Measurements from ENCODE around the gene SAMD11.
A peak's percentile ranks its signal among the peaks of the same experiment; 100 is the strongest.
"Not testable (repeated sequence)": the region's sequence is repeated elsewhere in the genome, so short reads cannot be mapped to it uniquely, and the experiment has no call there.

The SAMD11 gene

GRCh38 chr1:964691-965525 is 41.2 kb downstream of the SAMD11 start:
- no peak for DNase-seq (ENCODE audit: low read depth)

GRCh38 chr1:965526-966134 is 41.9 kb downstream of the SAMD11 start:
- DNase-seq (ENCODE audit: low read depth), result no peak

- no peak for DNase-seq (ENCODE audit: low read depth)
These were observed 42.5 kb downstream of the SAMD11 start, which contains the start of gene PLEKHN1 for GRCh38 chr1:966135-966703. Gene PLEKHN1, plus strand, starts transcription at chr1:966482. Its CDS starts 50 bp downstream, at chr1:966532.

GRCh38 chr1:966704-967300 is 43.1 kb downstream of the SAMD11 start:
- DNase-seq (ENCODE audit: low read depth), result peak; percentile 74

GRCh38 chr1:967466-968343 is 44.0 kb downstream of the SAMD11 start:
- DNase-seq (ENCODE audit: low read depth), result no peak

- DNase-seq (ENCODE audit: low read depth), result no peak
These were observed 45.6 kb downstream of the SAMD11 start for GRCh38 chr1:969260-969855.

GRCh38 chr1:970242-970972 is 46.7 kb downstream of the SAMD11 start:
- no peak for DNase-seq (ENCODE audit: low read depth)

- DNase-seq (ENCODE audit: low read depth), result no peak
These were observed 47.4 kb downstream of the SAMD11 start for GRCh38 chr1:970973-971730.

GRCh38 chr1:971751-972506 is 48.2 kb downstream of the SAMD11 start:
- no peak for DNase-seq (ENCODE audit: low read depth)

- DNase-seq (ENCODE audit: low read depth), result no peak
These were observed 49.2 kb downstream of the SAMD11 start for GRCh38 chr1:972726-973458.

GRCh38 chr1:973459-974292 is 50.0 kb downstream of the SAMD11 start:
- no peak for DNase-seq (ENCODE audit: low read depth)

GRCh38 chr1:974293-974640 is 50.5 kb downstream of the SAMD11 start:
- DNase-seq (ENCODE audit: low read depth), result no peak

- DNase-seq (ENCODE audit: low read depth), result no peak
These were observed 51.1 kb downstream of the SAMD11 start for GRCh38 chr1:974687-975328.

GRCh38 chr1:975365-975764 is 51.6 kb downstream of the SAMD11 start:
- DNase-seq (ENCODE audit: low read depth), result no peak

GRCh38 chr1:975896-976683 is 52.4 kb downstream of the SAMD11 start:
- DNase-seq (ENCODE audit: low read depth), result peak; percentile 47

- not testable (repeated sequence) for DNase-seq (ENCODE audit: low read depth)
These were observed 53.1 kb downstream of the SAMD11 start for GRCh38 chr1:976791-977190.
